Karpas-422 (cell line): ENCODE data around the gene SLC23A3. TPM values are rescaled to one million over a fixed set of nuclear protein-coding genes. Genes with fewer than 3 reads are reported as not detected.

ENCODE experiments used
- DNase-seq: peaks from one replicate; pipeline ENCODE4 v3.0.0-alpha.2; 2015
- H2AFZ ChIP-seq: fragments of 200-600 bp; sonication (generic); 2 replicates; pipeline ENCODE4 v1.6.1; 2014; ENCODE audit warnings: antibody characterized with exemption, low read length, mixed read lengths
- H3K27ac ChIP-seq: fragments of 200-600 bp; sonication (generic); 2 replicates; pipeline ENCODE4 v1.5.1; 2014; ENCODE audit warnings: mild to moderate bottlenecking, low read length, moderate library complexity
- H3K27me3 ChIP-seq: fragments of 200-600 bp; sonication (generic); 2 replicates; pipeline ENCODE4 v1.6.1; 2014; ENCODE audit warnings: low read length, mixed read lengths
- H3K36me3 ChIP-seq: fragments of 200-600 bp; sonication (generic); 2 replicates; pipeline ENCODE4 v1.6.1; 2014; ENCODE audit warnings: low read length, mixed read lengths; ENCODE audit not compliant: insufficient read depth
- H3K4me1 ChIP-seq: fragments of 200-600 bp; sonication (generic); 2 replicates; pipeline ENCODE4 v1.6.1; 2014; ENCODE audit warnings: mild to moderate bottlenecking, low read length, mixed read lengths
- H3K4me2 ChIP-seq: fragments of 200-600 bp; sonication (generic); 2 replicates; pipeline ENCODE4 v1.6.1; 2014; ENCODE audit warnings: low read length, low read depth, mild to moderate bottlenecking; ENCODE audit not compliant: poor library complexity, severe bottlenecking
- H3K4me3 ChIP-seq: fragments of 200-600 bp; sonication (generic); 2 replicates; pipeline ENCODE4 v1.5.1; 2014; ENCODE audit warnings: mild to moderate bottlenecking, antibody characterized with exemption, low read length, mixed read lengths
- H3K79me2 ChIP-seq: fragments of 200-600 bp; sonication (generic); 2 replicates; pipeline ENCODE4 v1.6.1; 2014; ENCODE audit warnings: mild to moderate bottlenecking, low read length, mixed read lengths
- H3K9ac ChIP-seq: fragments of 200-600 bp; sonication (generic); 2 replicates; pipeline ENCODE4 v1.6.0; 2014; ENCODE audit warnings: low read length
- H3K9me2 ChIP-seq: fragments of 200-600 bp; sonication (generic), shearing (Covaris generic); replicated peaks from 2 replicates; pipeline ENCODE4 v1.6.0; 2014; ENCODE audit warnings: mild to moderate bottlenecking, low read length, moderate library complexity; ENCODE audit not compliant: insufficient read depth
- H3K9me3 ChIP-seq: fragments of 300-700, 200-600 bp; sonication (generic); 2 replicates; pipeline ENCODE4 v1.6.1; 2014; ENCODE audit warnings: low read length, mixed read lengths
- H4K20me1 ChIP-seq: fragments of 200-600 bp; sonication (generic); 2 replicates; pipeline ENCODE4 v1.6.1; 2014; ENCODE audit warnings: mild to moderate bottlenecking, antibody characterized with exemption, low read length, low read depth; ENCODE audit not compliant: insufficient read depth
- total RNA-seq: library from RNA; depleted of rRNA; stranded (reverse); fragments of >200 nt; shearing (Covaris generic); gene quantifications from 2 replicates; pipeline ENCODE4 v1.2.3, GENCODE V29; 2014; ENCODE audit warnings: low replicate concordance

The SLC23A3 gene
- total RNA-seq, 1 experiment from 2014 or later = 3.5 TPM

GRCh38 chr2:219129589-219129988 lies 40.2 kb downstream of the SLC23A3 start:
- Histone ChIP-seq H4K20me1 (no peaks in the 10 kb centered on the region), H3K4me1 (peaks cover 6% of the 10 kb centered on the region), H3K4me3 (no peak overlapping the region), H3K4me2 (no peak overlapping the region), H3K27me3 (no peaks in the 10 kb centered on the region), H3K9me2 (no peaks in the 10 kb centered on the region), H3K9ac (no peak overlapping the region), H3K9me3 (no peaks in the 10 kb centered on the region), H3K27ac (no peak overlapping the region), H2AFZ (no peak overlapping the region), H3K79me2 (no peaks in the 10 kb centered on the region), H3K36me3 (no peaks in the 10 kb centered on the region)
- no peak for DNase-seq

- H3K4me2 ChIP-seq = no peak overlapping the region
- no peaks in the 10 kb centered on the region for H3K9me3 ChIP-seq
- no peak overlapping the region for H3K4me3 ChIP-seq
- H3K27ac ChIP-seq = no peak overlapping the region
- no peaks in the 10 kb centered on the region for H3K9me2 ChIP-seq
- DNase-seq = no peak
- no peak overlapping the region for H3K9ac ChIP-seq
- no peaks in the 10 kb centered on the region for H4K20me1 ChIP-seq
- H3K79me2 ChIP-seq = no peaks in the 10 kb centered on the region
- H2AFZ ChIP-seq = no peak overlapping the region
- no peaks in the 10 kb centered on the region for H3K4me1 ChIP-seq
- H3K36me3 ChIP-seq = no peaks in the 10 kb centered on the region
- no peaks in the 10 kb centered on the region for H3K27me3 ChIP-seq
Measured at GRCh38 chr2:219128396-219128795, 41.4 kb downstream of the SLC23A3 start.

GRCh38 chr2:219127037-219127635 lies 42.7 kb downstream of the SLC23A3 start:
- no peaks in the 10 kb centered on the region for H3K9me3 ChIP-seq
- H3K27me3 ChIP-seq = no peaks in the 10 kb centered on the region
- H2AFZ ChIP-seq = no peak overlapping the region
- H3K36me3 ChIP-seq = no peaks in the 10 kb centered on the region
- no peak for DNase-seq
- no peak overlapping the region for H3K4me2 ChIP-seq
- no peaks in the 10 kb centered on the region for H3K79me2 ChIP-seq
- no peaks in the 10 kb centered on the region for H4K20me1 ChIP-seq
- H3K27ac ChIP-seq = no peak overlapping the region
- H3K9me2 ChIP-seq = no peaks in the 10 kb centered on the region
- no peak overlapping the region for H3K4me3 ChIP-seq
- no peak overlapping the region for H3K9ac ChIP-seq
- no peaks in the 10 kb centered on the region for H3K4me1 ChIP-seq

GRCh38 chr2:219126555-219126954 lies 43.3 kb downstream of the SLC23A3 start:
- H2AFZ ChIP-seq = no peak overlapping the region
- H3K4me2 ChIP-seq = no peak overlapping the region
- DNase-seq = no peak
- no peak overlapping the region for H3K9ac ChIP-seq
- H3K9me3 ChIP-seq = no peaks in the 10 kb centered on the region
- no peaks in the 10 kb centered on the region for H3K36me3 ChIP-seq
- H3K9me2 ChIP-seq = no peaks in the 10 kb centered on the region
- no peaks in the 10 kb centered on the region for H4K20me1 ChIP-seq
- H3K27me3 ChIP-seq = no peaks in the 10 kb centered on the region
- no peak overlapping the region for H3K27ac ChIP-seq
- no peaks in the 10 kb centered on the region for H3K79me2 ChIP-seq
- H3K4me1 ChIP-seq = no peaks in the 10 kb centered on the region
- no peak overlapping the region for H3K4me3 ChIP-seq

GRCh38 chr2:219125886-219126270 lies 44.0 kb downstream of the SLC23A3 start:
- Histone ChIP-seq H3K36me3 (no peaks in the 10 kb centered on the region), H3K9me2 (no peaks in the 10 kb centered on the region), H3K27ac (no peak overlapping the region), H2AFZ (no peak overlapping the region), H3K9me3 (no peaks in the 10 kb centered on the region), H3K4me1 (no peaks in the 10 kb centered on the region), H3K4me3 (no peak overlapping the region), H3K9ac (no peak overlapping the region), H4K20me1 (no peaks in the 10 kb centered on the region), H3K4me2 (no peak overlapping the region), H3K27me3 (no peaks in the 10 kb centered on the region), H3K79me2 (no peaks in the 10 kb centered on the region)
- no peak for DNase-seq

- Histone ChIP-seq H3K27ac (no peak overlapping the region), H3K4me2 (no peak overlapping the region)
Measured at GRCh38 chr2:219125225-219125885, 44.5 kb downstream of the SLC23A3 start.

GRCh38 chr2:219124381-219125110 lies 45.3 kb downstream of the SLC23A3 start:
- H3K9me2 ChIP-seq = no peaks in the 10 kb centered on the region
- no peak overlapping the region for H3K9ac ChIP-seq
- no peaks in the 10 kb centered on the region for H3K79me2 ChIP-seq
- no peaks in the 10 kb centered on the region for H3K9me3 ChIP-seq
- no peak overlapping the region for H3K4me2 ChIP-seq
- DNase-seq = no peak
- H2AFZ ChIP-seq = no peak overlapping the region
- H3K4me1 ChIP-seq = no peaks in the 10 kb centered on the region
- H3K27ac ChIP-seq = no peak overlapping the region
- no peaks in the 10 kb centered on the region for H3K27me3 ChIP-seq
- no peaks in the 10 kb centered on the region for H4K20me1 ChIP-seq
- no peaks in the 10 kb centered on the region for H3K36me3 ChIP-seq
- H3K4me3 ChIP-seq = no peak overlapping the region

More at GRCh38 chr2:219125225-219125885, 44.5 kb downstream of the SLC23A3 start:
- H4K20me1 ChIP-seq = no peaks in the 10 kb centered on the region
- H3K4me3 ChIP-seq = no peak overlapping the region
- no peak overlapping the region for H3K9ac ChIP-seq
- H2AFZ ChIP-seq = no peak overlapping the region
- DNase-seq = no peak
- H3K36me3 ChIP-seq = no peaks in the 10 kb centered on the region
- no peaks in the 10 kb centered on the region for H3K27me3 ChIP-seq
- H3K4me1 ChIP-seq = no peaks in the 10 kb centered on the region
- no peaks in the 10 kb centered on the region for H3K9me3 ChIP-seq
- H3K79me2 ChIP-seq = no peaks in the 10 kb centered on the region
- no peaks in the 10 kb centered on the region for H3K9me2 ChIP-seq

GRCh38 chr2:219123356-219124135 lies 46.3 kb downstream of the SLC23A3 start:
- H3K9me2 ChIP-seq = no peaks in the 10 kb centered on the region
- peaks cover 5% of the 10 kb centered on the region; the same call in 1 of the 2 replicates for H4K20me1 ChIP-seq
- H3K36me3 ChIP-seq = no peaks in the 10 kb centered on the region
- H3K4me2 ChIP-seq = no peak overlapping the region
- H3K27me3 ChIP-seq = no peaks in the 10 kb centered on the region
- no peak overlapping the region for H3K4me3 ChIP-seq
- no peaks in the 10 kb centered on the region for H3K79me2 ChIP-seq
- H3K4me1 ChIP-seq = no peaks in the 10 kb centered on the region
- no peak overlapping the region for H3K9ac ChIP-seq
- H3K27ac ChIP-seq = no peak overlapping the region
- no peak for DNase-seq
- H3K9me3 ChIP-seq = no peaks in the 10 kb centered on the region
- no peak overlapping the region for H2AFZ ChIP-seq
